ENCODE data around the gene NHSL1. TPM values are rescaled to one million over a fixed set of nuclear protein-coding genes. Genes with fewer than 3 reads are reported as not detected.
A peak's percentile ranks its signal among the peaks of the same experiment; 100 is the strongest.

Gene NHSL1
- total RNA-seq, 1 donor from 2014 or later = 59.8 TPM

GRCh38 chr6:138523347-138524210 is 24.3 kb upstream of the NHSL1 start:
- ATAC-seq (no peak), DNase-seq (ENCODE audit: low spot score) (no peak)

- DNase-seq (ENCODE audit: low spot score) (no peak), ATAC-seq (peak; percentile 65)
Observed at GRCh38 chr6:138522611-138523010, 23.3 kb upstream of the NHSL1 start.

- DNase-seq (ENCODE audit: low spot score) (no peak), ATAC-seq (peak; percentile 24)
Observed at GRCh38 chr6:138521790-138522189, 22.5 kb upstream of the NHSL1 start.

GRCh38 chr6:138520463-138520862 is 21.2 kb upstream of the NHSL1 start:
- ATAC-seq (peak; percentile 56), DNase-seq (ENCODE audit: low spot score) (no peak)

GRCh38 chr6:138518054-138518453 is 18.8 kb upstream of the NHSL1 start:
- DNase-seq (ENCODE audit: low spot score) (no peak), ATAC-seq (no peak)

GRCh38 chr6:138517635-138518034 is 18.3 kb upstream of the NHSL1 start:
- ATAC-seq (peak; percentile 75), DNase-seq (ENCODE audit: low spot score) (no peak)

GRCh38 chr6:138515657-138516248 is 16.5 kb upstream of the NHSL1 start:
- ATAC-seq (no peak), DNase-seq (ENCODE audit: low spot score) (no peak)

GRCh38 chr6:138514860-138515540 is 15.7 kb upstream of the NHSL1 start:
- DNase-seq (ENCODE audit: low spot score) (no peak), ATAC-seq (peak; percentile 36)

GRCh38 chr6:138512609-138513008 is 13.3 kb upstream of the NHSL1 start:
- no peak for DNase-seq (ENCODE audit: low spot score)
- no peak for ATAC-seq

- ATAC-seq = no peak
- no peak for DNase-seq (ENCODE audit: low spot score)
Observed at GRCh38 chr6:138510093-138510492, 10.8 kb upstream of the NHSL1 start.

GRCh38 chr6:138509371-138509770 is 10.1 kb upstream of the NHSL1 start:
- peak; percentile 72 for ATAC-seq
- no peak for DNase-seq (ENCODE audit: low spot score)

GRCh38 chr6:138508676-138508988 is 9.3 kb upstream of the NHSL1 start:
- no peak for ATAC-seq

GRCh38 chr6:138507977-138508675 is 8.8 kb upstream of the NHSL1 start:
- DNase-seq (ENCODE audit: low spot score) (peak; percentile 83), ATAC-seq (peak; percentile 71)

More at GRCh38 chr6:138508676-138508988, 9.3 kb upstream of the NHSL1 start:
- no peak for DNase-seq (ENCODE audit: low spot score)

- DNase-seq (ENCODE audit: low spot score) = no peak
- ATAC-seq = no peak
Observed at GRCh38 chr6:138504764-138505689, 5.7 kb upstream of the NHSL1 start.

GRCh38 chr6:138503881-138504680 is 4.8 kb upstream of the NHSL1 start:
- DNase-seq (ENCODE audit: low spot score) (peak; percentile 66), ATAC-seq (peak; percentile 54)

GRCh38 chr6:138502546-138502945 is 3.3 kb upstream of the NHSL1 start:
- DNase-seq (ENCODE audit: low spot score) (no peak), ATAC-seq (no peak)

- peak; percentile 32 for ATAC-seq
- DNase-seq (ENCODE audit: low spot score) = no peak
Observed at GRCh38 chr6:138500867-138501446, 1.7 kb upstream of the NHSL1 start.

- DNase-seq (ENCODE audit: low spot score) (no peak), ATAC-seq (peak; percentile 55)
Observed at GRCh38 chr6:138500045-138500665, 861 bp upstream of the NHSL1 start.
